ENCODE measurements around the gene LCLAT1. TPM values are rescaled to one million over a fixed set of nuclear protein-coding genes. Genes with fewer than 3 reads are reported as not detected.
A peak's percentile ranks its signal among the peaks of the same experiment; 100 is the strongest.
"Not testable (repeated sequence)": the region's sequence is repeated elsewhere in the genome, so short reads cannot be mapped to it uniquely, and the experiment has no call there.

The LCLAT1 gene
- total RNA-seq, 6 donors from 2014 or later: 7.0 to 21.9 (median 12.4) TPM

- DNase-seq (no peak), ATAC-seq (ENCODE audit: low FRiP score in 2 of 2) (no peak)
- WGBS, 2 donors: 75 to 85% methylated on average over 4 of the region's 4 CpGs
- Histone ChIP-seq H3K27ac (peak overlapping the region in 1 of 4 donors; percentile 40), H3K4me3 (no peak overlapping the region), H3K4me1 (no peaks in the 10 kb centered on the region), H3K36me3 (no peaks in the 10 kb centered on the region), H3K9me3 (peaks cover 0 to 6% (median 0%) of the 10 kb centered on the region in 4 donors), H3K27me3 (no peaks in the 10 kb centered on the region)
- TF ChIP-seq EP300 (IDR thresholded peaks at IDR 0.05) (no peak), POLR2A (IDR thresholded peaks at IDR 0.05) (no peak), POLR2AphosphoS5 (IDR thresholded peaks at IDR 0.05) (no peak)
- TF ChIP-seq, protein P1, sequence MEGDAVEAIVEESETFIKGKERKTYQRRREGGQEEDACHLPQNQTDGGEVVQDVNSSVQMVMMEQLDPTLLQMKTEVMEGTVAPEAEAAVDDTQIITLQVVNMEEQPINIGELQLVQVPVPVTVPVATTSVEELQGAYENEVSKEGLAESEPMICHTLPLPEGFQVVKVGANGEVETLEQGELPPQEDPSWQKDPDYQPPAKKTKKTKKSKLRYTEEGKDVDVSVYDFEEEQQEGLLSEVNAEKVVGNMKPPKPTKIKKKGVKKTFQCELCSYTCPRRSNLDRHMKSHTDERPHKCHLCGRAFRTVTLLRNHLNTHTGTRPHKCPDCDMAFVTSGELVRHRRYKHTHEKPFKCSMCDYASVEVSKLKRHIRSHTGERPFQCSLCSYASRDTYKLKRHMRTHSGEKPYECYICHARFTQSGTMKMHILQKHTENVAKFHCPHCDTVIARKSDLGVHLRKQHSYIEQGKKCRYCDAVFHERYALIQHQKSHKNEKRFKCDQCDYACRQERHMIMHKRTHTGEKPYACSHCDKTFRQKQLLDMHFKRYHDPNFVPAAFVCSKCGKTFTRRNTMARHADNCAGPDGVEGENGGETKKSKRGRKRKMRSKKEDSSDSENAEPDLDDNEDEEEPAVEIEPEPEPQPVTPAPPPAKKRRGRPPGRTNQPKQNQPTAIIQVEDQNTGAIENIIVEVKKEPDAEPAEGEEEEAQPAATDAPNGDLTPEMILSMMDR (IDR thresholded peaks at IDR 0.05): no peak
Measured at GRCh38 chr2:30464544-30465170, 17.6 kb downstream of the LCLAT1 start.

GRCh38 chr2:30465171-30465545, 18.1 kb downstream of the LCLAT1 start:
- TF ChIP-seq, protein P1 (IDR thresholded peaks at IDR 0.05): no peak
- no peak for TF ChIP-seq EP300 (IDR thresholded peaks at IDR 0.05)
- TF ChIP-seq POLR2A (IDR thresholded peaks at IDR 0.05): no peak
- TF ChIP-seq POLR2AphosphoS5 (IDR thresholded peaks at IDR 0.05): no peak
- no peak for ATAC-seq (ENCODE audit: low FRiP score in 2 of 2)
- H3K9me3 ChIP-seq: peaks cover 0 to 6% (median 0%) of the 10 kb centered on the region in 4 donors
- H3K4me1 ChIP-seq: no peaks in the 10 kb centered on the region
- peak overlapping the region in 1 of 4 donors; percentile 40 for H3K27ac ChIP-seq
- H3K27me3 ChIP-seq: no peaks in the 10 kb centered on the region
- no peaks in the 10 kb centered on the region for H3K36me3 ChIP-seq
- WGBS, 2 donors: 73 to 83% methylated on average over 3 of the region's 3 CpGs
- DNase-seq: no peak
- H3K4me3 ChIP-seq: no peak overlapping the region

DNA sequence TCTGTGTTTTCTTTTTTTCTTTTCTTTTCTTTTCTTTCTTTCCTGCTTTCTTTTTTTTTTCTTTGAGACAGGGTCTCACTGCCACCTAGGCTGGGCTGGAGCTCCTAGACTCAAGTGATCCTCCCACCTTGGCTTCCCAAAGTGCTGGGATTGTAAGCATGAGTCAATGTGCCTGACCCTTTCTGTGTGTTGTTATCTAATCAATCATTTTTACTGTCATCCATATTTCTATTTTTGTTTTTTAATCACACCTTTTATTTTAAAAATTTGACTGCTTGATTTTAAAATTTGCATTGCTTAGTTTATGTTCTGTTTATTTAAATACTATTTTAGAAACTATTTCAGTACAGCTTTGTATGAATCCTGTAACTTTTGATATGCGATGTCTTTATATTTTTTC, 19.2 kb downstream of the LCLAT1 start:
- DNase-seq (no peak), ATAC-seq (ENCODE audit: low FRiP score in 2 of 2) (no peak)
- Histone ChIP-seq H3K4me3 (no peak overlapping the region), H3K9me3 (peaks cover 0 to 6% (median 0%) of the 10 kb centered on the region in 4 donors), H3K27me3 (no peaks in the 10 kb centered on the region), H3K4me1 (no peaks in the 10 kb centered on the region), H3K36me3 (no peaks in the 10 kb centered on the region), H3K27ac (no peak overlapping the region)
- WGBS, 2 donors: 91 to 100% methylated on average over 1 of the region's 1 CpG
- TF ChIP-seq POLR2AphosphoS5 (IDR thresholded peaks at IDR 0.05): no peak
- TF ChIP-seq POLR2A (IDR thresholded peaks at IDR 0.05): no peak
- TF ChIP-seq, protein P1 (IDR thresholded peaks at IDR 0.05): no peak
- TF ChIP-seq EP300 (IDR thresholded peaks at IDR 0.05): no peak

DNA sequence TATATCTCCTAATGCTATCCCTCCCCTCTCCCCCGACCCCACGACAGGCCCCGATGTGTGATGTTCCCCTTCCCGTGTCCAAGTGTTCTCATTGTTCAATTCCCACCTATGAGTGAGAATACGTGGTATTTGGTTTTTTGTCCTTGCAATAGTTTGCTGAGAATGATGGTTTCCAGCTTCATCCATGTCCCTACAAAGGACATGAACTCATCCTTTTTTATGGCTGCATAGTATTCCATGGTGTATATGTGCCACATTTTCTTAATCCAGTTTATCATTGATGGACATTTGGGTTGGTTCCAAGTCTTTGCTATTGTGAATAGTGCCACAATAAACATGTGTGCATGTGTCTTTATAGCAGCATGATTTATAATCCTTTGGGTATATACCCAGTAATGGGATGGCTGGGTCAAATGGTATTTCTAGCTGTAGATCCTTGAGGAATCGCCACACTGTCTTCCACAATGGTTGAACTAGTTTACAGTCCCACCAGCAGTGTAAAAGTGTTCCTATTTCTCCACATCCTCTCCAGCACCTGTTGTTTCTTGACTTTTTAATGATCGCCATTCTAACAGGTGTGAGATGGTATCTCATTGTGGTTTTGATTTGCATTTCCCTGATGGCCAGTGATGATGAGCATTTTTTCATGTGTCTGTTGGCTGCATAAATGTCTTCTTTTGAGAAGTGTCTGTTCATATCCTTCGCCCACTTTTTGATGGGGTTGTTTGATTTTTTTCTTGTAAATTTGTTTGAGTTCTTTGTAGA, 20.2 kb downstream of the LCLAT1 start:
- DNase-seq; H3K27me3 ChIP-seq; H3K36me3 ChIP-seq; H3K4me1 ChIP-seq; H3K4me3 ChIP-seq; H3K27ac ChIP-seq; ATAC-seq (ENCODE audit: low FRiP score in 2 of 2); H3K9me3 ChIP-seq: not testable (repeated sequence)
- WGBS, 2 donors: 93 to 98% methylated on average over 8 of the region's 8 CpGs

GRCh38 chr2:30470426-30470825, 23.4 kb downstream of the LCLAT1 start:
- no peak overlapping the region for H3K27ac ChIP-seq
- no peaks in the 10 kb centered on the region for H3K27me3 ChIP-seq
- DNase-seq: no peak
- TF ChIP-seq EP300 (IDR thresholded peaks at IDR 0.05) (no peak), POLR2AphosphoS5 (IDR thresholded peaks at IDR 0.05) (no peak), POLR2A (IDR thresholded peaks at IDR 0.05) (no peak)
- TF ChIP-seq, protein P1 (IDR thresholded peaks at IDR 0.05): no peak
- H3K9me3 ChIP-seq: peaks cover 0 to 6% (median 0%) of the 10 kb centered on the region in 4 donors
- H3K4me1 ChIP-seq: peaks cover 0 to 9% (median 6%) of the 10 kb centered on the region in 4 donors
- H3K4me3 ChIP-seq: no peak overlapping the region
- 67 to 80% methylated on average over 1 of the region's 1 CpG for WGBS, 2 donors
- no peaks in the 10 kb centered on the region for H3K36me3 ChIP-seq
- ATAC-seq (ENCODE audit: low FRiP score in 2 of 2): no peak

Measured in upper lobe of left lung (tissue), 6 donors.